Breast epithelium (tissue), 4 donors: ENCODE data around the gene SSH2. TPM values are rescaled to one million over a fixed set of nuclear protein-coding genes. Genes with fewer than 3 reads are reported as not detected.
"Not testable (repeated sequence)": the region's sequence is repeated elsewhere in the genome, so short reads cannot be mapped to it uniquely, and the experiment has no call there.

Source experiments
- DNase-seq, 2 donors: peaks; one replicate each; pipeline ENCODE4 v3.0.0-alpha.2; 2019; ENCODE audit warnings: low spot score in 2 of 2
- H3K27ac ChIP-seq, 2 donors: fragments of 200-600 bp; sonication (generic) in 1 of 2; one replicate each; pipeline ENCODE4 v1.5.1; 2016 to 2019; ENCODE audit warnings: mild to moderate bottlenecking in 1 of 2
- H3K27me3 ChIP-seq, 2 donors: fragments of 200-600 bp; sonication (generic) in 1 of 2; one replicate each; pipeline versions ENCODE4 v1.5.1 to v1.6.0; 2017 to 2019; ENCODE audit warnings: control low read depth in 1 of 2, mild to moderate bottlenecking in 1 of 2
- H3K36me3 ChIP-seq: fragments of 200-600 bp; one replicate; pipeline ENCODE4 v1.5.1; 2019
- H3K4me1 ChIP-seq, 2 donors: fragments of 200-600 bp; sonication (generic); one replicate each; pipeline ENCODE4 v1.5.1; 2016 to 2019; ENCODE audit warnings: control low read depth in 1 of 2
- H3K4me3 ChIP-seq, 3 donors: fragments of 200-600 bp; sonication (generic); 1 replicate in 2 of 3; 2 replicates in 1 of 3; pipeline ENCODE4 v1.5.1; 2016 to 2019; ENCODE audit warnings: mild to moderate bottlenecking in 3 of 3, moderate library complexity in 2 of 3
- H3K9me3 ChIP-seq, 2 donors: fragments of 200-600 bp; sonication (generic) in 1 of 2; one replicate each; pipeline ENCODE4 v1.5.1; 2016 to 2019; ENCODE audit warnings: control low read depth in 1 of 2
- POLR2A ChIP-seq: fragments of 450-650 bp; IDR thresholded peaks from one replicate; pipeline ENCODE4 v1.6.1; 2016; ENCODE audit warnings: antibody characterized with exemption, mild to moderate bottlenecking, moderate library complexity
- POLR2AphosphoS5 ChIP-seq, 3 donors: sonication (generic); formaldehyde crosslinking; IDR thresholded peaks; one replicate each; pipeline ENCODE4 v1.6.1; 2017; ENCODE audit warnings: antibody characterized with exemption in 3 of 3
- intact Hi-C: fragments of 100-400 bp; cut with DNase I; formaldehyde crosslinking; loops from one replicate; pipeline ENCODE4 v1.15.1; 2023; ENCODE audit warnings: low total_unique reads
- total RNA-seq, 3 donors: library from RNA; depleted of rRNA; stranded (reverse); fragments of >200 nt; gene quantifications; one replicate each; pipeline ENCODE4 v1.1.0, GENCODE V29; 2016
- TF ChIP-seq, protein P1 (sequence below), 3 donors: fragments of 450-650 bp; IDR thresholded peaks; one replicate each; pipeline ENCODE4 v1.5.1; 2016 to 2017; ENCODE audit warnings: antibody characterized with exemption in 3 of 3, mild to moderate bottlenecking in 3 of 3, moderate library complexity in 3 of 3

The SSH2 gene
- total RNA-seq, 3 donors from 2014 or later, result 23.0 to 64.2 (median 25.9) TPM

DNA sequence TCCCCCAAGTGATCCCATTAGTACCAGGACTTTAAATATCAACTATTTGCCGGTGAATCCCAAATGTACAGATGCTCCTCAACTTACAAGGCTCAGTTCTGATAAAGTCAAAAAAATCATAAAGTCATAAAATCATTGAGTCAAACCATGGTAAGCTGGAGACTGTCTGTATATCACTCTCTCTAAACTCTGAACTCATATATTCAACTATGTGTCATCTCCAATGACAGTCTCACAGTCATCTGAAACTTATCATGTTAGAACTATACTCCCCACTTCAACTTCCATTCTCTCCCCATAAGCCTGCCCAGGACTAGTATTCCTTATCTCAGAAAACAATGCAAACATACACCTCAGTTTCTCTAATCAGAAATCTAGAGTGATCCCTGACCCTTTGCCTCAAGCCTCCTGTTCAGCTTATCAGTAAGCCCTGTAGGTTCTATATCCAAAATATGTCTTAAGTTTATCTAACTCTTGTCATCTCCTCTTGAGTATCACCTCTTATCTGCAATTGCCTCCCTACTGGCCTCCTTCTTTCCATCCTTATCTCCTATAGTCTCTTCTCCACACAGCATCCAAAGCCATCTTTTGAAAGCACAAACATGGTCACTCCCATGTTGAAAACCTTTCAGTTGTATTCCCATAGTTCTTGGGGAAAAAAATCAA is 55.0 kb downstream of the SSH2 start:
- intact Hi-C loops, result no loop called here
- H3K36me3 ChIP-seq, result no peaks in the 10 kb centered on the region
- no peak for TF ChIP-seq POLR2A
- TF ChIP-seq, protein P1, sequence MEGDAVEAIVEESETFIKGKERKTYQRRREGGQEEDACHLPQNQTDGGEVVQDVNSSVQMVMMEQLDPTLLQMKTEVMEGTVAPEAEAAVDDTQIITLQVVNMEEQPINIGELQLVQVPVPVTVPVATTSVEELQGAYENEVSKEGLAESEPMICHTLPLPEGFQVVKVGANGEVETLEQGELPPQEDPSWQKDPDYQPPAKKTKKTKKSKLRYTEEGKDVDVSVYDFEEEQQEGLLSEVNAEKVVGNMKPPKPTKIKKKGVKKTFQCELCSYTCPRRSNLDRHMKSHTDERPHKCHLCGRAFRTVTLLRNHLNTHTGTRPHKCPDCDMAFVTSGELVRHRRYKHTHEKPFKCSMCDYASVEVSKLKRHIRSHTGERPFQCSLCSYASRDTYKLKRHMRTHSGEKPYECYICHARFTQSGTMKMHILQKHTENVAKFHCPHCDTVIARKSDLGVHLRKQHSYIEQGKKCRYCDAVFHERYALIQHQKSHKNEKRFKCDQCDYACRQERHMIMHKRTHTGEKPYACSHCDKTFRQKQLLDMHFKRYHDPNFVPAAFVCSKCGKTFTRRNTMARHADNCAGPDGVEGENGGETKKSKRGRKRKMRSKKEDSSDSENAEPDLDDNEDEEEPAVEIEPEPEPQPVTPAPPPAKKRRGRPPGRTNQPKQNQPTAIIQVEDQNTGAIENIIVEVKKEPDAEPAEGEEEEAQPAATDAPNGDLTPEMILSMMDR (IDR thresholded peaks at IDR 0.05), result no peak
- TF ChIP-seq POLR2AphosphoS5 (IDR thresholded peaks at IDR 0.05), result no peak
- no peak for DNase-seq
- no peak overlapping the region for H3K27ac ChIP-seq
- no peaks in the 10 kb centered on the region for H3K4me1 ChIP-seq
- no peaks in the 10 kb centered on the region for H3K27me3 ChIP-seq
- no peak overlapping the region for H3K4me3 ChIP-seq
- H3K9me3 ChIP-seq, result no peaks in the 10 kb centered on the region

DNA sequence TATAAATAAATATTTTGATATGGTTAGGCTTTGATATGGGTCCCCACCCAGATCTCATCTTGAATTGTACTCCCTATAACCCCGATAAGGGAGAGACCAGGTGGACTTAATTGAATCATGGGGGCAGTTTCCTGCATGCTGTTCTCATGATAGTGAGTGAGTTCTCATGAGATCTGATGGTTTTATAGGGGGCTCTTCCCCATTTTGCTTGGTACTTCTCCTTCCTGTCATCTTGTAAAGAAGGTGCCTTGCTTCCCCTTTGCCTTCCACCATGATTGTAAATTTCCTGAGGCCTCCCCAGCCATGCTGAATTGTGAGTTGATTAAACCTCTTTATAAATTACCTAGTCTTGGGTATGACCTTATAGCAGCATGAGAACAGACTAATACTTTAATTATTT is 55.7 kb downstream of the SSH2 start:
- intact Hi-C loops, DNase-seq, H3K27ac ChIP-seq: not testable (repeated sequence)

DNA sequence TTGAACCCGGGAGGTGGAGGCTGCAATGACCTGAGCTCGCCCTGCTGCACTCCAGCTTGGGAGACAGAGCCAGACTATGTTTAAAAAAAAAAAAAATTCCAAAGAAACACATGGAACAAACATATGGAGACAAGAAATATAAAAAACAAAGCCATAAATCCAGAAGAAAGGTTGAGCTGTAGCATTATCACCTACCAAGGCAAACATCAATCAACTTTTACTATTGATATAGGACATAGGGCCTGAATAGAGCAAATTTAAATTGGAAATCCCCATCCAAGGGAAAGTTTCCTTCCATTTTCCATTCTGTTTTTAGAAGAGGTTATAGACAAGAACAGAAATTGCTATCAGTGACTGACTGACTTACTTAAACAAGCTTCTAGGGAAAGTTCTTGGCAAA is 56.6 kb downstream of the SSH2 start:
- H3K4me3 ChIP-seq, result no peak overlapping the region
- H3K4me1 ChIP-seq, result no peaks in the 10 kb centered on the region
- no peaks in the 10 kb centered on the region for H3K36me3 ChIP-seq
- DNase-seq, result no peak
- H3K27me3 ChIP-seq, result no peaks in the 10 kb centered on the region
- intact Hi-C loops, result no loop called here
- TF ChIP-seq, protein P1 (IDR thresholded peaks at IDR 0.05), result no peak
- no peak for TF ChIP-seq POLR2AphosphoS5 (IDR thresholded peaks at IDR 0.05)
- TF ChIP-seq POLR2A, result no peak
- no peaks in the 10 kb centered on the region for H3K9me3 ChIP-seq
- H3K27ac ChIP-seq, result no peak overlapping the region

More for the DNA sequence above, 55.7 kb downstream of the SSH2 start:
- not testable (repeated sequence) for H3K27me3 ChIP-seq, H3K4me3 ChIP-seq, H3K4me1 ChIP-seq, H3K36me3 ChIP-seq, H3K9me3 ChIP-seq

DNA sequence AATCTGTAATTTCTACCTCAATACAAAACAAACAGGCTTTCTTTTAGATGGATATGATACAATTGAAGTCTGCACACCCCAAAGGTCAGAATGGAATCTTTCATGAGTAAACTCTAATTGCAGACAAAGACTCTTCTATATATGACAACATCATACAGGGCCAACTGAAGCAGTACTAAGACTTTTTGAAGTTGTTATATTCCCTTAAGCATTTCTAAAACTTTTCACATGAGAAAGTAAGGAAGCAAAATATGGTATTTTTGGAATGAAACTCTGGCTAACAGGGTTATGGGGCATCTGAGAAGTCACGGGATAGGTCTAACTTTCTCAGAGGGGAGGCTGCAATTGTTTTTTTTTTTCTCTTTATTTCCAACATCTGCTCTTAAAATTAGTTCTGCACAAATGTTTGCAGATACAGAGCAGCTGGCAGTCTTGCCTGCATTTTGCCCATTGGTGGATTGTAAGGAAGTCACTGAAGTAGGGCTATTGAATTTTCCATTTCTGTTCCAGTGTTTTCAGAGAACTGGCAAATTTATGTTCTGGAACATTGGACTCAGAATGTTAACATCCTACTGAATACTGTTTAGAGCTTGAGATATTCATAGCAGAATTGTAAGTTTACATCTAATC is 59.1 kb downstream of the SSH2 start:
- TF ChIP-seq, protein P1 (IDR thresholded peaks at IDR 0.05), result no peak
- TF ChIP-seq POLR2A (no peak), POLR2AphosphoS5 (IDR thresholded peaks at IDR 0.05) (no peak)

DNA sequence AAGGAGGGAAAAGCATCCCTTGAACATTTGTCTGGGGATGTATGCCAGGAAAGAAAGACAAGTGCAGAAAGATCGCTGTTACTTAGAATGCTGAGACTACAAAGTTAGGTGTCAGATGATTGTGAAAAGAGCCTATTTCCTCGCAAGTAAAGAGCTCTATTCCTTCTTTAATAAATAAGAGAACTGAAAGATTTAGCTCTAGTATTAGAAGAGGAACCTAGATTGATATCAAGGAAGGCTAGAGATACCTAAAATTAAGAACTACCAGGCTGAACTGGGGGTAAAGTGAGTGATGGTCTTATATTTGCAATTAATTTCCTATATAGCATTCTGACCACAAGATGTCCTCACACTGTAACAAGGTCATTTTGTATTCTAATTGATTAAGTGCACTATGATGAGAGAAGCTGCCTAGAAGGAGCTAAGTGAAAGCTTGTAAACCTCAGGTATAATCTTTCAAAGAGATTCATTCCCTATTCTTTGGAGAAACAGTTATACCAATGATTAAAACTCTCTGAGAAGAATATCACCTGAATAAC is 62.3 kb downstream of the SSH2 start:
- Histone ChIP-seq H3K27ac (no peak overlapping the region), H3K36me3 (no peaks in the 10 kb centered on the region), H3K4me3 (no peak overlapping the region), H3K27me3 (no peaks in the 10 kb centered on the region), H3K9me3 (no peaks in the 10 kb centered on the region), H3K4me1 (no peaks in the 10 kb centered on the region)
- intact Hi-C loops, result no loop called here
- TF ChIP-seq POLR2A (no peak), POLR2AphosphoS5 (IDR thresholded peaks at IDR 0.05) (no peak)
- TF ChIP-seq, protein P1 (IDR thresholded peaks at IDR 0.05), result no peak
- no peak for DNase-seq

More for the DNA sequence above, 59.1 kb downstream of the SSH2 start:
- DNase-seq, result no peak
- H3K4me3 ChIP-seq, result no peak overlapping the region
- intact Hi-C loops, result no loop called here
- no peaks in the 10 kb centered on the region for H3K4me1 ChIP-seq
- H3K36me3 ChIP-seq, result no peaks in the 10 kb centered on the region
- H3K27me3 ChIP-seq, result no peaks in the 10 kb centered on the region
- no peak overlapping the region for H3K27ac ChIP-seq
- no peaks in the 10 kb centered on the region for H3K9me3 ChIP-seq
